Panc1 (cell line): ENCODE data around the gene ASTN2.

ENCODE experiments used
- CTCF ChIP-seq: fragments of 450-650 bp; IDR thresholded peaks from 2 replicates; pipeline ENCODE4 v1.5.1; 2017; ENCODE audit warnings: mild to moderate bottlenecking
- POLR2AphosphoS5 ChIP-seq: IDR thresholded peaks from 2 replicates; pipeline ENCODE4 v1.6.1; 2012; ENCODE audit warnings: mild to moderate bottlenecking, low read depth, low read length, moderate library complexity

- TF ChIP-seq CTCF (no peak), POLR2AphosphoS5 (no peak)
Measured at GRCh38 chr9:117125531-117125930, 289.3 kb downstream of the ASTN2 start.
